ENCODE data around the gene TIMM10. TPM values are rescaled to one million over a fixed set of nuclear protein-coding genes. Genes with fewer than 3 reads are reported as not detected.

Gene TIMM10
- total and polyA plus RNA-seq, 4 donors, result 27.0 to 52.1 (median 43.7) TPM

DNA sequence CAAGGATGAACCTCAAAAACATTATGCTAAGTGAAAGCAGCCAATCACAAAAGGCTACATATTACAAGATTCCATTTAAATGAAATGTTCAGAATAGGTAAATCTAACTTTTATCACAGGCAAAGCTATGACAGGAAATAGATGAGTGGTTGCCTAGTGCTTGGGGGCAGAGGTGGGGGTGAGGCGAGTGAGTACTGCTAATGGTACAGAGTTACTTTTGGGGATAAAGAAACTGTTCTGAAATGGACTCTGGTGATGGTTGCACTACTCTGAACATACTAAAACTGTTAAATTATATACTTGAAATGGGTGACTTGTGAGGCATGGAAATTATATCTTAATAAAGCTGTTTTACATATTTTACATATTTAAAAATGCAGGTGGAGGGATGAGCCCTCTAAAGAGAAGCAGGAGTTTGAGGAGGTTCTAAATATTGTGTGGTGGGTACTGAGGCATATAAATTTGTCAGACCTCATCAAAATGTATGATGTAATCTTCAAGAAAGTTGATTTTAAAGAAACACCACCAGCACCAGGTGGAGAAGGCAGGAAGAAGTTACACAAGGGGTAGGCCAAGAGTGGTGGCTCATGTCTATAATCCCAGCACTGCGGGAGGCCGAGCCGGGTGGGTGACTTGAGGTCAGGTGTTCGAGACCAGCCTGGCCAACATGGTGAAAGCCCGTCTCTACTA is 18.7 kb downstream of the TIMM10 start:
- no peak for DNase-seq (ENCODE audit: low read depth in 4 of 6, low spot score in 6 of 6)
- WGBS (ENCODE audit: insufficient coverage), result no CpG with 5 or more reads among the region's 6 CpGs
- H3K9me3 ChIP-seq (ENCODE audit: control insufficient read depth, insufficient read depth, low read length), result no peaks in the 10 kb centered on the region
- H3K4me1 ChIP-seq (ENCODE audit: control insufficient read depth, insufficient read depth, low read length), result peaks cover 23% of the 10 kb centered on the region
- peaks cover 31% of the 10 kb centered on the region for H3K27me3 ChIP-seq (ENCODE audit: control insufficient read depth, insufficient read depth, low read length)
- H3K27ac ChIP-seq (ENCODE audit: low read depth, low read length), result no peak overlapping the region
- no peak overlapping the region for H3K4me3 ChIP-seq (ENCODE audit: low read depth, low read length)
- H3K36me3 ChIP-seq (ENCODE audit: control insufficient read depth, insufficient read depth, low read length), result no peaks in the 10 kb centered on the region

- WGBS (ENCODE audit: insufficient coverage), result 72% methylated on average over 4 of the region's 7 CpGs
- H3K4me1 ChIP-seq (ENCODE audit: control insufficient read depth, insufficient read depth, low read length), result no peaks in the 10 kb centered on the region
- no peak overlapping the region for H3K4me3 ChIP-seq (ENCODE audit: low read depth, low read length)
- H3K36me3 ChIP-seq (ENCODE audit: control insufficient read depth, insufficient read depth, low read length), result no peaks in the 10 kb centered on the region
- DNase-seq (ENCODE audit: low read depth in 4 of 6, low spot score in 6 of 6), result no peak
- H3K9me3 ChIP-seq (ENCODE audit: control insufficient read depth, insufficient read depth, low read length), result no peaks in the 10 kb centered on the region
- peaks cover 6% of the 10 kb centered on the region for H3K27me3 ChIP-seq (ENCODE audit: control insufficient read depth, insufficient read depth, low read length)
- no peak overlapping the region for H3K27ac ChIP-seq (ENCODE audit: low read depth, low read length)
Measured at GRCh38 chr11:57508341-57509170, 22.0 kb downstream of the TIMM10 start.

- no peak for DNase-seq (ENCODE audit: low read depth in 4 of 6, low spot score in 6 of 6)
- WGBS (ENCODE audit: insufficient coverage), result no CpG with 5 or more reads among the region's 1 CpG
- H3K4me3 ChIP-seq (ENCODE audit: low read depth, low read length), result no peak overlapping the region
- H3K36me3 ChIP-seq (ENCODE audit: control insufficient read depth, insufficient read depth, low read length), result no peaks in the 10 kb centered on the region
- no peaks in the 10 kb centered on the region for H3K9me3 ChIP-seq (ENCODE audit: control insufficient read depth, insufficient read depth, low read length)
- no peaks in the 10 kb centered on the region for H3K4me1 ChIP-seq (ENCODE audit: control insufficient read depth, insufficient read depth, low read length)
- no peaks in the 10 kb centered on the region for H3K27me3 ChIP-seq (ENCODE audit: control insufficient read depth, insufficient read depth, low read length)
- no peak overlapping the region for H3K27ac ChIP-seq (ENCODE audit: low read depth, low read length)
Measured at GRCh38 chr11:57506522-57506921, 24.0 kb downstream of the TIMM10 start.

DNA sequence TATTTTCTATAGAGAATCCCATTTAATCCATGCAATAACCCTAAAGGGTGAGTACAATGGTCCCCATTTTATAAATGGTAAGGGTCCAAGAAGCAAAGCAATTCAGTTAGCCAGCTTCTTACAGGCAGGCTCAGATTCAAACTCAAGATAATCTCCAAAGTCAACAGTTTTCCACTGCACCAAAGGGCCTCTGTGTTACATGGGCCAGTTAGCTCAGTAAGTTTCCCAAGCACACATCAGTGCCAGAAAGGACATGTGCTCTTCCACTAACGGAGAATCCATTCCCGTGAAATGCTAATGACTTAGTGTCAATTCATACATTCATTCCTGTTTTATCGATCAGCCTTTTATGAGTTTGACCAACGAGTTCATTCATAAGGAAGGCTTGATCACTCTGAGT is 26.0 kb downstream of the TIMM10 start:
- no peaks in the 10 kb centered on the region for H3K9me3 ChIP-seq (ENCODE audit: control insufficient read depth, insufficient read depth, low read length)
- DNase-seq (ENCODE audit: low read depth in 4 of 6, low spot score in 6 of 6), result no peak
- no peak overlapping the region for H3K4me3 ChIP-seq (ENCODE audit: low read depth, low read length)
- no peak overlapping the region for H3K27ac ChIP-seq (ENCODE audit: low read depth, low read length)
- no peaks in the 10 kb centered on the region for H3K27me3 ChIP-seq (ENCODE audit: control insufficient read depth, insufficient read depth, low read length)
- WGBS (ENCODE audit: insufficient coverage), result 95% methylated on average over 3 of the region's 4 CpGs
- H3K36me3 ChIP-seq (ENCODE audit: control insufficient read depth, insufficient read depth, low read length), result peaks cover 4% of the 10 kb centered on the region
- peaks cover 12% of the 10 kb centered on the region for H3K4me1 ChIP-seq (ENCODE audit: control insufficient read depth, insufficient read depth, low read length)

DNA sequence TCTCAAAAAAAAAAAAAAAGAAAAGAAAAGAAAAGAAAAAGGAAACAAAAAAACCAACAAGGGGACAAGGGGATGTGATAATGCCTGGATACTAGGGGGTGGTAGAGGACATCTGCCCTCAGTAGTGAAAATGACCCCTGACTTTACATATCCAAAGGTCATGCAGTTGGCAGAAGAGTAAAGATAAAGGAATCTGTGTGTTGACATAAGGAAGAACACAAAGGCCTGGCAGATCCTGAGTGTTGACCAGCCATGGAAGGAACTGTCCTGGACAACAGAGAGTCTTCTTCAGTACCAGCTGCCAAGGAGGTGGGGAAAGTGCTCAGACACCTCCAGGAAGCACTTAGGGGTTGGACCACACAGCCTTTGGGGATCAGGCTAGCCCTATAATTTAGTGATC is 27.7 kb downstream of the TIMM10 start:
- no peak overlapping the region for H3K27ac ChIP-seq (ENCODE audit: low read depth, low read length)
- no peaks in the 10 kb centered on the region for H3K27me3 ChIP-seq (ENCODE audit: control insufficient read depth, insufficient read depth, low read length)
- peaks cover 21% of the 10 kb centered on the region for H3K4me1 ChIP-seq (ENCODE audit: control insufficient read depth, insufficient read depth, low read length)
- H3K36me3 ChIP-seq (ENCODE audit: control insufficient read depth, insufficient read depth, low read length), result peaks cover 4% of the 10 kb centered on the region
- no peak overlapping the region for H3K4me3 ChIP-seq (ENCODE audit: low read depth, low read length)
- DNase-seq (ENCODE audit: low read depth in 4 of 6, low spot score in 6 of 6), result no peak
- no peaks in the 10 kb centered on the region for H3K9me3 ChIP-seq (ENCODE audit: control insufficient read depth, insufficient read depth, low read length)

- Histone ChIP-seq H3K36me3 (ENCODE audit: control insufficient read depth, insufficient read depth, low read length) (peaks cover 4% of the 10 kb centered on the region), H3K27me3 (ENCODE audit: control insufficient read depth, insufficient read depth, low read length) (no peaks in the 10 kb centered on the region), H3K4me1 (ENCODE audit: control insufficient read depth, insufficient read depth, low read length) (peaks cover 21% of the 10 kb centered on the region), H3K9me3 (ENCODE audit: control insufficient read depth, insufficient read depth, low read length) (no peaks in the 10 kb centered on the region), H3K4me3 (ENCODE audit: low read depth, low read length) (no peak overlapping the region), H3K27ac (ENCODE audit: low read depth, low read length) (no peak overlapping the region)
- no peak for DNase-seq (ENCODE audit: low read depth in 4 of 6, low spot score in 6 of 6)
- 93% methylated on average over 1 of the region's 3 CpGs for WGBS (ENCODE audit: insufficient coverage)
Measured at GRCh38 chr11:57502376-57502775, 28.2 kb downstream of the TIMM10 start.

DNA sequence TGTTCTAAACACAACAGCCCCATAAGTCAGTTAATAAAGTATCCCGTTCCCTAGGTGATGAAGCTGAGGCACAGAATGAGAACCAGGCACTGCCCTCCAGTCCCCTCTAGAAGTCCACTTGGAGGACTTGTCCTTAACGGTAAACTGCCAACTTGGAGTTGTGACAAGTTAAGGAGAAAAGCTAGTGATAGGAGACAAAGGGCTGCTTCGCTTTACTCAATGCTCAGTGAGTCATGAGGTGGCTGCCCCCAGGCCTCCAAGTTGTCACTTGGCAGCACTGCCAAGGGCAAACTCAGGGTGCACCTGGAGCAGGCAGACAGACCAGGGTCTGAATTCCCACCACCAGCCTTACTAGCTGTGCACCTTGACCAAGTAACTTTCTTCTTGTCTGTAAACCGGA is 28.6 kb downstream of the TIMM10 start:
- Histone ChIP-seq H3K27me3 (ENCODE audit: control insufficient read depth, insufficient read depth, low read length) (no peaks in the 10 kb centered on the region), H3K9me3 (ENCODE audit: control insufficient read depth, insufficient read depth, low read length) (no peaks in the 10 kb centered on the region), H3K4me3 (ENCODE audit: low read depth, low read length) (no peak overlapping the region), H3K36me3 (ENCODE audit: control insufficient read depth, insufficient read depth, low read length) (peaks cover 4% of the 10 kb centered on the region), H3K27ac (ENCODE audit: low read depth, low read length) (no peak overlapping the region), H3K4me1 (ENCODE audit: control insufficient read depth, insufficient read depth, low read length) (peaks cover 21% of the 10 kb centered on the region)
- no peak for DNase-seq (ENCODE audit: low read depth in 4 of 6, low spot score in 6 of 6)
- WGBS (ENCODE audit: insufficient coverage), result 76% methylated on average over 2 of the region's 4 CpGs

- 89% methylated on average over 13 of the region's 15 CpGs for WGBS (ENCODE audit: insufficient coverage)
- H3K4me3 ChIP-seq (ENCODE audit: low read depth, low read length), result no peak overlapping the region
- H3K27me3 ChIP-seq (ENCODE audit: control insufficient read depth, insufficient read depth, low read length), result no peaks in the 10 kb centered on the region
- H3K4me1 ChIP-seq (ENCODE audit: control insufficient read depth, insufficient read depth, low read length), result peaks cover 21% of the 10 kb centered on the region
- no peak for DNase-seq (ENCODE audit: low read depth in 4 of 6, low spot score in 6 of 6)
- no peak overlapping the region for H3K27ac ChIP-seq (ENCODE audit: low read depth, low read length)
- peaks cover 4% of the 10 kb centered on the region for H3K36me3 ChIP-seq (ENCODE audit: control insufficient read depth, insufficient read depth, low read length)
- no peaks in the 10 kb centered on the region for H3K9me3 ChIP-seq (ENCODE audit: control insufficient read depth, insufficient read depth, low read length)
Measured at GRCh38 chr11:57500926-57501325, 29.6 kb downstream of the TIMM10 start.

GRCh38 chr11:57500515-57500914 is 30.0 kb downstream of the TIMM10 start:
- no peak overlapping the region for H3K4me3 ChIP-seq (ENCODE audit: low read depth, low read length)
- H3K4me1 ChIP-seq (ENCODE audit: control insufficient read depth, insufficient read depth, low read length), result peaks cover 21% of the 10 kb centered on the region
- 85% methylated on average over 4 of the region's 8 CpGs for WGBS (ENCODE audit: insufficient coverage)
- no peak for DNase-seq (ENCODE audit: low read depth in 4 of 6, low spot score in 6 of 6)
- peaks cover 4% of the 10 kb centered on the region for H3K36me3 ChIP-seq (ENCODE audit: control insufficient read depth, insufficient read depth, low read length)
- no peak overlapping the region for H3K27ac ChIP-seq (ENCODE audit: low read depth, low read length)
- H3K9me3 ChIP-seq (ENCODE audit: control insufficient read depth, insufficient read depth, low read length), result no peaks in the 10 kb centered on the region
- H3K27me3 ChIP-seq (ENCODE audit: control insufficient read depth, insufficient read depth, low read length), result no peaks in the 10 kb centered on the region

- 31% methylated on average over 11 of the region's 12 CpGs for WGBS (ENCODE audit: insufficient coverage)
- peaks cover 21% of the 10 kb centered on the region for H3K4me1 ChIP-seq (ENCODE audit: control insufficient read depth, insufficient read depth, low read length)
- H3K4me3 ChIP-seq (ENCODE audit: low read depth, low read length), result peak overlapping the region; percentile 43
Measured at GRCh38 chr11:57499983-57500461, 30.5 kb downstream of the TIMM10 start.

More at GRCh38 chr11:57499983-57500461, 30.5 kb downstream of the TIMM10 start:
- peak overlapping the region; percentile 54 for H3K27ac ChIP-seq (ENCODE audit: low read depth, low read length)
- H3K27me3 ChIP-seq (ENCODE audit: control insufficient read depth, insufficient read depth, low read length), result no peaks in the 10 kb centered on the region
- no peaks in the 10 kb centered on the region for H3K9me3 ChIP-seq (ENCODE audit: control insufficient read depth, insufficient read depth, low read length)
- DNase-seq (ENCODE audit: low read depth in 4 of 6, low spot score in 6 of 6), result no peak
- H3K36me3 ChIP-seq (ENCODE audit: control insufficient read depth, insufficient read depth, low read length), result peaks cover 4% of the 10 kb centered on the region
